HG02610 (cell line): ENCODE results near the gene PHF5A.

Experiments
- ATAC-seq: cut with Tn5 transposase; IDR thresholded peaks from one replicate; pipeline ENCODE4 v1.9.1; 2021; ENCODE audit warnings: mild to moderate bottlenecking, moderate library complexity; ENCODE audit not compliant: unreplicated experiment

PHF5A gene

GRCh38 chr22:41418717-41419116 is 49.8 kb downstream of the PHF5A start:
- ATAC-seq = no peak

- no peak for ATAC-seq
These were observed 50.7 kb downstream of the PHF5A start for GRCh38 chr22:41417622-41418390.

DNA sequence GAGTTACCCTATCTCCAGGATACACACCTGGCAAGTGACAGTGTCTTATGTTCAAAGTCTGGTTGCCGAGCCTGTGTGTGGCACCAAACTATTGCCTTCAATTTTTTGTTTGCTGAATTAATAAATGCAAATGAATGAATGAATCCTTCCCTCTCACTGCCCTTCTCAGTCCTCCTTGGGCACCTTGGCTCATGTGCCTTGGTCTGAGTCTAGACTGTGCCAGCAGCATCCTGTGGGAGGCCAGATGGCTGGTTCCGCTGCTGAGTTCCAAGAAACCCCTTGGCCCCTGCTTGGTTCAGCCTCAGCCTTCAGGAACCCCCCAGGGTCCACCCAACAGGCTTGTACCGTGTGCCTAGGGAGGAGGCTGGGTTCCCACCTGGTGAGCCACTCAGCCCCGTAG is 52.9 kb downstream of the PHF5A start:
- no peak for ATAC-seq

- ATAC-seq = no peak
These were observed 57.3 kb downstream of the PHF5A start for GRCh38 chr22:41411021-41411851.

GRCh38 chr22:41410311-41410751 is 58.2 kb downstream of the PHF5A start:
- ATAC-seq = no peak
